H1 (cell line): ENCODE results near the gene DLK2. TPM values are rescaled to one million over a fixed set of nuclear protein-coding genes. Genes with fewer than 3 reads are reported as not detected.

ENCODE experiments used
- BRCA1 ChIP-seq: IDR thresholded peaks from 2 replicates; pipeline ENCODE4 v1.6.1; 2012; ENCODE audit warnings: low read depth, low read length, improper control_type of control experiment
- CHD7 ChIP-seq: fragments of 300-600 bp; sonication (generic); IDR thresholded peaks from 2 replicates; pipeline ENCODE4 v1.7.1; 2012; ENCODE audit warnings: low read length, moderate library complexity, mild to moderate bottlenecking, inconsistent platforms; ENCODE audit not compliant: insufficient replicate concordance
- CTBP2 ChIP-seq: IDR thresholded peaks from 2 replicates; pipeline ENCODE4 v1.7.0; 2011; ENCODE audit warnings: borderline replicate concordance, mild to moderate bottlenecking, moderate library complexity, mixed read lengths, low read length; ENCODE audit not compliant: insufficient read depth, insufficient read length
- MAFK ChIP-seq: IDR thresholded peaks from 2 replicates; pipeline ENCODE4 v1.6.1; 2012; ENCODE audit warnings: low read depth, mild to moderate bottlenecking, improper control_type of control experiment, low read length
- SP4 ChIP-seq: IDR thresholded peaks from 2 replicates; pipeline ENCODE4 v1.6.1; 2012; ENCODE audit warnings: low read length, inconsistent platforms
- ZNF274 ChIP-seq: IDR thresholded peaks from 2 replicates; pipeline ENCODE4 v1.7.0; 2012; ENCODE audit warnings: low read length, borderline replicate concordance; ENCODE audit errors: extremely low read depth
- polyA plus RNA-seq, 7 experiments: library from polyadenylated mRNA; depleted of rRNA in 3 of 7; stranded (reverse) in 5 of 7; unstranded in 2 of 7; fragments of >200 nt in 5 of 7; fragments of 200-250 nt in 2 of 7; gene quantifications; 1 replicate in 5 of 7; 2 replicates in 1 of 7; 4 replicates in 1 of 7; pipeline versions ENCODE4 v1.2.1 to v1.2.3, GENCODE V29; 2011 to 2013; ENCODE audit warnings: missing spikeins in 2 of 7, mixed read lengths in 2 of 7
- total RNA-seq: library from RNA; stranded (reverse); fragmentation: NEBNext Ultra II Directional; extraction: Animal tissue kit (Norgen Biotek cat#: 25700); gene quantifications from 2 replicates; pipeline ENCODE4 v1.2.1, GENCODE V29; 2021

Gene DLK2
- total and polyA plus RNA-seq, 2 of the 8 experiments (the other 6 are each of a cell fraction or from before 2014, with no cell fraction given): 0.37 to 0.80 TPM

DNA sequence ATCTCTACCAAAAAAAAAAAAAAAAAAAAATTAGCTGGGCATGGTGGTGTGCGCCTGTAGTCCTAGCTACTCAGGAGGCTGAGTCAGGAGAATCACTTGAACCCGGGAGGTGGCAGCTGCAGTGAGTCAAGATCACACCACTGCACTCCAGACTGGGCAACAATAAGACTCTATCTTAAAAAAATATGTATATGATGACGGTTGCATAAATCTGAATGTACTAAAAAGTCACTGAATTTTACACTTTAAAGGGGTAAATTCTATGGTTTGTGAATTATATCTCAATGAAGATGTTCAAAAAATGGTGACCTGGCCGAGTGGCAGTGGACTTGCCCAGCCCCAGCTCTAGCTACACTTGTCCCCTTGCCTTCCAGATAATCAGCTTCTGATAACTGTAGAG is 38.4 kb downstream of the DLK2 start (continued):
- TF ChIP-seq CHD7 (no peak), BRCA1 (no peak), ZNF274 (no peak), SP4 (no peak), MAFK (no peak), CTBP2 (no peak)
